ENCODE measurements around the gene SMG6. TPM values are rescaled to one million over a fixed set of nuclear protein-coding genes. Genes with fewer than 3 reads are reported as not detected.

SMG6 gene
- total and polyA plus RNA-seq, 11 donors, result 12.2 to 38.6 (median 22.1) TPM

DNA sequence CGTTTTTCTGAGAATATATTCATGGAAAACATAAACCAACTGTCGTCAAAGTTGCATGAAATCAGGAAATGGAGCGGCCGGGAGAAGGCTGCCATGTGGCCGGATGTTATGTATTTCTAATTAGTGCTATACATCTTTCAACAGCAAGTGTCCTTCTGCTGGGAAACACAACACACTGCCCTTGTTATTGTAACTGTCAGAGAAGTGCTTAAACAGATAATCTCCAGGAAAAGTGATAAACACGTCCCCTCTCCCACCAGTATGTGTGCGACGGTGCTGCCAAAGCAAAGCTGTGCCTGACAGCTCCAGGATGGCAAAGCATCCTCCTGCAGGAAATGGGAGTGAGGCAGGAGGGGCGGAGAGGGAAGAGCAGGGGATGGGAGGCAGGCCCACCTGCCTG is 111.8 kb downstream of the SMG6 start:
- intact Hi-C loops (cut with DNase I), result no loop called here
- H3K9me3 ChIP-seq, result no peaks in the 10 kb centered on the region
- peak in 1 of 4 donors; percentile 30 for ATAC-seq
- H3K4me3 ChIP-seq, result no peak overlapping the region
- 49 to 53% (median 52%) methylated on average over 9 of the region's 9 CpGs for WGBS, 4 donors
- no peaks in the 10 kb centered on the region for H3K27me3 ChIP-seq
- peak overlapping the region in 11 of 12 donors; percentile 11 to 82 (median 73) for H3K27ac ChIP-seq
- H3K36me3 ChIP-seq, result peaks cover 0 to 37% (median 6%) of the 10 kb centered on the region in 9 donors
- DNase-seq, result no peak
- no peak for TF ChIP-seq CTCF (IDR thresholded peaks at IDR 0.05)
- no peak for TF ChIP-seq POLR2A (IDR thresholded peaks at IDR 0.05)
- peaks cover 10 to 72% (median 47%) of the 10 kb centered on the region in 12 donors for H3K4me1 ChIP-seq

GRCh38 chr17:2191227-2191626 is 112.4 kb downstream of the SMG6 start:
- DNase-seq, result no peak
- Histone ChIP-seq H3K27ac (peak overlapping the region in 11 of 12 donors; percentile 18 to 82 (median 73)), H3K4me1 (peaks cover 10 to 72% (median 47%) of the 10 kb centered on the region in 12 donors), H3K27me3 (no peaks in the 10 kb centered on the region), H3K4me3 (no peak overlapping the region), H3K36me3 (peaks cover 0 to 42% (median 12%) of the 10 kb centered on the region in 9 donors), H3K9me3 (no peaks in the 10 kb centered on the region)
- ATAC-seq, result peak in 3 of 4 donors; percentile 4 to 51 (median 24)
- TF ChIP-seq CTCF (IDR thresholded peaks at IDR 0.05) (no peak), POLR2A (IDR thresholded peaks at IDR 0.05) (no peak)
- 72 to 80% (median 77%) methylated on average over 6 of the region's 6 CpGs for WGBS, 4 donors
- intact Hi-C loops (cut with DNase I), result no loop called here

DNA sequence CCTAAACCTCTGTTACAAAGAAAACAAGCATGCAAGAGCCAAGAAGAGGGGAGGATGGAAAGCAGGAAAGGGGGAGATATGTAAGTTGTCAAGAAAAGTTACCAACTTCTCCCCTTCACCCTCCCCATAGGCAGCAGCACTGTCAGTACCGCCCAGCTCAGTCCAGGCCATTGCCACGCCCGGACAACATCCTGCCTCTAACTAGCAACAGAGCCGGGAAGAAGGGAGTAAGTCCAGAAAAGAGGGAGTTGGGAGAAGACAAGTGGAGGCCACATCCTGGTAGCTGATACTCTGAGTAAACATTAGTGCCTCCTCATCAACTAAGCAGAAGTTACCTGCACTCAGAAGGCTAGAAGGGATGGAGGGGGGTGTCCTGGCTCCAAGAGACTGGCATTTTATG is 113.6 kb downstream of the SMG6 start:
- WGBS, 4 donors, result 39 to 58% (median 53%) methylated on average over 4 of the region's 4 CpGs
- ATAC-seq, result peak in 3 of 4 donors; percentile 41 to 70 (median 54)
- H3K36me3 ChIP-seq, result peaks cover 0 to 51% (median 19%) of the 10 kb centered on the region in 9 donors
- peak overlapping the region in 11 of 12 donors; percentile 41 to 82 (median 73) for H3K27ac ChIP-seq
- H3K9me3 ChIP-seq, result no peaks in the 10 kb centered on the region
- DNase-seq, result peak in 2 of 5 donors; percentile 40 to 43
- no peaks in the 10 kb centered on the region for H3K27me3 ChIP-seq
- H3K4me3 ChIP-seq, result no peak overlapping the region
- intact Hi-C loops (cut with DNase I), result no loop called here
- H3K4me1 ChIP-seq, result peaks cover 10 to 65% (median 47%) of the 10 kb centered on the region in 12 donors
- TF ChIP-seq POLR2A (IDR thresholded peaks at IDR 0.05), result no peak
- TF ChIP-seq CTCF (IDR thresholded peaks at IDR 0.05), result no peak

GRCh38 chr17:2188971-2189630 is 114.5 kb downstream of the SMG6 start:
- Histone ChIP-seq H3K9me3 (no peaks in the 10 kb centered on the region), H3K4me3 (no peak overlapping the region)

More at GRCh38 chr17:2188971-2189630, 114.5 kb downstream of the SMG6 start:
- peak overlapping the region in 11 of 12 donors; percentile 41 to 82 (median 73) for H3K27ac ChIP-seq
- no peak for TF ChIP-seq POLR2A (IDR thresholded peaks at IDR 0.05)
- no peak for TF ChIP-seq CTCF (IDR thresholded peaks at IDR 0.05)
- H3K36me3 ChIP-seq, result peaks cover 0 to 43% (median 21%) of the 10 kb centered on the region in 9 donors
- intact Hi-C loops (cut with DNase I), result no loop called here
- H3K27me3 ChIP-seq, result no peaks in the 10 kb centered on the region
- ATAC-seq (peak; percentile 18 to 62 (median 52)), DNase-seq (peak in 2 of 5 donors; percentile 45 to 50)
- H3K4me1 ChIP-seq, result peaks cover 10 to 57% (median 47%) of the 10 kb centered on the region in 12 donors
- 47 to 60% (median 48%) methylated on average over 7 to 8 of the region's 8 CpGs for WGBS, 4 donors

Data from heart left ventricle (tissue), 16 donors.